K562 (cell line): ENCODE results near the gene NR1D1. TPM values are rescaled to one million over a fixed set of nuclear protein-coding genes. Genes with fewer than 3 reads are reported as not detected.

ENCODE experiments used
- ARID2 ChIP-seq: fragments of 450-650 bp; IDR thresholded peaks from 2 replicates; pipeline ENCODE4 v1.6.1; 2017; ENCODE audit warnings: antibody characterized with exemption, mild to moderate bottlenecking
- CTBP1 ChIP-seq: fragments of 450-650 bp; IDR thresholded peaks from 2 replicates; pipeline ENCODE4 v1.6.1; 2016; ENCODE audit warnings: borderline replicate concordance
- ELF4 ChIP-seq: fragments of 450-650 bp; formaldehyde crosslinking; IDR thresholded peaks from 2 replicates; pipeline ENCODE4 v1.4.0; 2022; ENCODE audit warnings: missing genetic modification characterization
- ESRRA ChIP-seq: fragments of 450-650 bp; IDR thresholded peaks from 2 replicates; pipeline ENCODE4 v1.6.1; 2014; ENCODE audit warnings: low read depth, mild to moderate bottlenecking, moderate library complexity, borderline replicate concordance
- FOXJ3 ChIP-seq: sonication (generic); formaldehyde crosslinking; IDR thresholded peaks from 2 replicates; pipeline ENCODE4 v1.4.0; 2020; ENCODE audit warnings: mild to moderate bottlenecking, missing genetic modification reagents
- HDAC2 ChIP-seq: fragments of 450-650 bp; IDR thresholded peaks from 2 replicates; pipeline ENCODE4 v1.6.1; 2016; ENCODE audit warnings: mild to moderate bottlenecking
- MITF ChIP-seq: IDR thresholded peaks from 2 replicates; pipeline ENCODE4 v1.6.1; 2014; ENCODE audit warnings: antibody characterized with exemption
- MLLT1 ChIP-seq, 2 experiments: fragments of 450-650 bp; IDR thresholded peaks; 2 replicates each; pipeline ENCODE4 v1.6.1; 2016
- NR4A1 ChIP-seq, 2 experiments: fragments of 250-450 bp in 1 of 2; fragments of 450-650 bp in 1 of 2; sonication (Bioruptor Pico) in 1 of 2; IDR thresholded peaks; 2 replicates each; pipeline versions ENCODE4 v1.4.0 to v1.6.1; 2016 to 2020; ENCODE audit warnings: mild to moderate bottlenecking in 2 of 2, missing compliant biosample characterization in 1 of 2, missing genetic modification characterization in 1 of 2, moderate library complexity in 1 of 2
- POLR2H ChIP-seq: IDR thresholded peaks from 2 replicates; pipeline ENCODE4 v1.6.1; 2016; ENCODE audit warnings: missing genetic modification characterization, low read depth, mild to moderate bottlenecking, control low read depth, missing compliant biosample characterization, moderate library complexity
- SRSF1 ChIP-seq: fragments of 200-400 bp; formaldehyde crosslinking; IDR thresholded peaks from 2 replicates; pipeline ENCODE4 v1.6.1; 2017; ENCODE audit warnings: mild to moderate bottlenecking, low read depth, low read length, moderate library complexity
- TSC22D4 ChIP-seq: fragments of 450-650 bp; IDR thresholded peaks from 2 replicates; pipeline ENCODE4 v1.6.1; 2016; ENCODE audit warnings: missing genetic modification characterization, missing biosample characterization, control low read depth
- VEZF1 ChIP-seq: fragments of 200-800 bp; sonication (Bioruptor generic); IDR thresholded peaks from 2 replicates; pipeline ENCODE4 v1.6.1; 2017; ENCODE audit warnings: missing genetic modification characterization, missing compliant biosample characterization
- XRCC4 ChIP-seq: IDR thresholded peaks from one replicate; pipeline ENCODE4 v1.6.1; 2011; ENCODE audit not compliant: insufficient read depth, insufficient read length; ENCODE audit errors: extremely low read depth
- ZNF316 ChIP-seq: fragments of 450-650 bp; IDR thresholded peaks from 2 replicates; pipeline ENCODE4 v1.6.1; 2016
- polyA plus RNA-seq, 8 experiments: library from polyadenylated mRNA; depleted of rRNA in 4 of 8; stranded (reverse) in 5 of 8; unstranded in 3 of 8; fragments of >200 nt; fragmentation: Nextera tagmentation in 2 of 8; fragmentation: Illumina TruSeq in 1 of 8; extraction: Ambion mirVana in 2 of 8; extraction: Trizol in 1 of 8; gene quantifications; 2 replicates each; pipeline versions ENCODE4 v1.2.1 to v1.2.3, GENCODE V29; 2011 to 2014; ENCODE audit warnings: inconsistent platforms in 1 of 8, missing spikeins in 1 of 8
- total RNA-seq, 7 experiments: library from RNA; depleted of rRNA in 6 of 7; stranded (reverse); fragments of >200 nt in 6 of 7; fragmentation: Illumina TruSeq in 2 of 7; extraction: Trizol in 2 of 7; gene quantifications; 2 replicates each; pipeline versions ENCODE4 v1.2.1 to v1.2.3, GENCODE V29; 2011 to 2021; ENCODE audit warnings: low replicate concordance in 1 of 7
- TF ChIP-seq, protein P1 (sequence below): sonication (generic); formaldehyde crosslinking; IDR thresholded peaks from 2 replicates; pipeline ENCODE4 v1.8.0; 2022; ENCODE audit warnings: mild to moderate bottlenecking, missing genetic modification reagents
- TF ChIP-seq, protein P2 (sequence below): fragments of 450-650 bp; IDR thresholded peaks from 2 replicates; pipeline ENCODE4 v1.6.1; 2017; ENCODE audit warnings: antibody characterized with exemption, mild to moderate bottlenecking

The NR1D1 gene
- total and polyA plus RNA-seq, 9 of the 15 experiments (the other 6 are each of a cell fraction or from before 2014, with no cell fraction given): 0.25 to 7.7 (median 0.65) TPM

DNA sequence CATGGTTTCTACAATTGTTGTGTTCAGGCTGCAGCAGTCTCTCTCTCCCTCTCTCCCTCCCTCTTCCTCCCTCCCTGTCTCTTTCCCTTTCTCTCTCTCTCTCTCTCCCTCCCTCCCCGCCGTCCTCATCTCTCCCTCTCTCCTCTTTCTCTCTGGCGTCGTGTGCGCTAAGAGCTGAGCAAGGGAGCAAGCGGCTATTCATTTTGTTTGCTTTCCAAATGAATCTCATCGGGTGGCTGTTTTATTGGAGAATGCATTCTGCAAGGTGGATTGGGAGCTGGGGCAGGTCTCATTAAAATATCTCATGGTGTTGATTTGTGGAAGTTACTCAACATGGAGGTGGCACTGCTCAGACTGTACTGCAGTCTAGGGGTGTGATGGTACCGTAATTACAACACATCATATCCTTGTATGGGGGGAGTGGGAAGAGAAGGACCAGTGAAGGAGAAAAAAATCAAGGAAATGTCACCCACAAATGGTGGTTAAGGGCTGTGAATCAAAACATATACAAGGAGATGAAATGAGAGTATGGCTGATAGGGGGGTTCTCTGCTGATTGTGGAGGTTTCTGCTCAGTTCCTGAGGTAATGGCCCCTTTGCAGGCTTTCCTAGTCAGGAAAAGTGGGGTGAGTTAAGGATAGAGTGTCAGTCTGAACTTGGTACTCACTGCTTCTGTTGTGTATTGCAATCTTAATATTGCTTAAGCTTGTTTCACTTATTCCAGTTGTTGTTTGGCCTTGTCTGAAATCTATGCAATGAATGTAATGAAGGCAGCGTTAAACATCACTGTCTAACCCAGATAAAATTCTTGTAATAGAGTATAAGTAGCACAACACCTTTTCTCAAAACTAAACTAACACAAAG lies 24.1 kb upstream of the NR1D1 start (continued):
- TF ChIP-seq, protein P1, sequence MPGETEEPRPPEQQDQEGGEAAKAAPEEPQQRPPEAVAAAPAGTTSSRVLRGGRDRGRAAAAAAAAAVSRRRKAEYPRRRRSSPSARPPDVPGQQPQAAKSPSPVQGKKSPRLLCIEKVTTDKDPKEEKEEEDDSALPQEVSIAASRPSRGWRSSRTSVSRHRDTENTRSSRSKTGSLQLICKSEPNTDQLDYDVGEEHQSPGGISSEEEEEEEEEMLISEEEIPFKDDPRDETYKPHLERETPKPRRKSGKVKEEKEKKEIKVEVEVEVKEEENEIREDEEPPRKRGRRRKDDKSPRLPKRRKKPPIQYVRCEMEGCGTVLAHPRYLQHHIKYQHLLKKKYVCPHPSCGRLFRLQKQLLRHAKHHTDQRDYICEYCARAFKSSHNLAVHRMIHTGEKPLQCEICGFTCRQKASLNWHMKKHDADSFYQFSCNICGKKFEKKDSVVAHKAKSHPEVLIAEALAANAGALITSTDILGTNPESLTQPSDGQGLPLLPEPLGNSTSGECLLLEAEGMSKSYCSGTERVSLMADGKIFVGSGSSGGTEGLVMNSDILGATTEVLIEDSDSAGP (CRISPR knock-in tag): no peak
- TF ChIP-seq FOXJ3 (CRISPR knock-in tag) (no peak), TSC22D4 (tag) (no peak), CTBP1 (no peak), ELF4 (CRISPR knock-in tag) (peak; percentile 61; the same call in 1 of the 2 replicates), VEZF1 (CRISPR knock-in tag) (peak; percentile 20; the same call in 1 of the 2 replicates), MITF (no peak), SRSF1 (no peak), ZNF316 (no peak), XRCC4 (no peak), POLR2H (tag) (no peak), ARID2 (0 out of 2 replicates have a peak, but pooled peaks have one; percentile 31), HDAC2 (0 out of 2 replicates have a peak, but pooled peaks have one; percentile 23), ESRRA (no peak), NR4A1 (CRISPR knock-in tag; IDR thresholded peaks at IDR 0.05) (no peak), NR4A1 (tag; IDR thresholded peaks at IDR 0.05) (peak; percentile 72; the same call in 1 of the 2 replicates), MLLT1 (IDR thresholded peaks at IDR 0.05) (peak; percentile 52 to 56; a peak in 2 of 4 replicates)
- TF ChIP-seq, protein P2, sequence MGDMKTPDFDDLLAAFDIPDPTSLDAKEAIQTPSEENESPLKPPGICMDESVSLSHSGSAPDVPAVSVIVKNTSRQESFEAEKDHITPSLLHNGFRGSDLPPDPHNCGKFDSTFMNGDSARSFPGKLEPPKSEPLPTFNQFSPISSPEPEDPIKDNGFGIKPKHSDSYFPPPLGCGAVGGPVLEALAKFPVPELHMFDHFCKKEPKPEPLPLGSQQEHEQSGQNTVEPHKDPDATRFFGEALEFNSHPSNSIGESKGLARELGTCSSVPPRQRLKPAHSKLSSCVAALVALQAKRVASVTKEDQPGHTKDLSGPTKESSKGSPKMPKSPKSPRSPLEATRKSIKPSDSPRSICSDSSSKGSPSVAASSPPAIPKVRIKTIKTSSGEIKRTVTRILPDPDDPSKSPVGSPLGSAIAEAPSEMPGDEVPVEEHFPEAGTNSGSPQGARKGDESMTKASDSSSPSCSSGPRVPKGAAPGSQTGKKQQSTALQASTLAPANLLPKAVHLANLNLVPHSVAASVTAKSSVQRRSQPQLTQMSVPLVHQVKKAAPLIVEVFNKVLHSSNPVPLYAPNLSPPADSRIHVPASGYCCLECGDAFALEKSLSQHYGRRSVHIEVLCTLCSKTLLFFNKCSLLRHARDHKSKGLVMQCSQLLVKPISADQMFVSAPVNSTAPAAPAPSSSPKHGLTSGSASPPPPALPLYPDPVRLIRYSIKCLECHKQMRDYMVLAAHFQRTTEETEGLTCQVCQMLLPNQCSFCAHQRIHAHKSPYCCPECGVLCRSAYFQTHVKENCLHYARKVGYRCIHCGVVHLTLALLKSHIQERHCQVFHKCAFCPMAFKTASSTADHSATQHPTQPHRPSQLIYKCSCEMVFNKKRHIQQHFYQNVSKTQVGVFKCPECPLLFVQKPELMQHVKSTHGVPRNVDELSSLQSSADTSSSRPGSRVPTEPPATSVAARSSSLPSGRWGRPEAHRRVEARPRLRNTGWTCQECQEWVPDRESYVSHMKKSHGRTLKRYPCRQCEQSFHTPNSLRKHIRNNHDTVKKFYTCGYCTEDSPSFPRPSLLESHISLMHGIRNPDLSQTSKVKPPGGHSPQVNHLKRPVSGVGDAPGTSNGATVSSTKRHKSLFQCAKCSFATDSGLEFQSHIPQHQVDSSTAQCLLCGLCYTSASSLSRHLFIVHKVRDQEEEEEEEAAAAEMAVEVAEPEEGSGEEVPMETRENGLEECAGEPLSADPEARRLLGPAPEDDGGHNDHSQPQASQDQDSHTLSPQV: no peak
